Ammon's horn (tissue), 1 donor: ENCODE measurements around the gene TLR9.
A peak's percentile ranks its signal among the peaks of the same experiment; 100 is the strongest.

Source experiments
- DNase-seq: peaks from one replicate; pipeline ENCODE4 v3.0.0-alpha.2; 2016; ENCODE audit warnings: low spot score

Gene TLR9

GRCh38 chr3:52217409-52217805, 8.0 kb downstream of the TLR9 start:
- DNase-seq = no peak

DNA sequence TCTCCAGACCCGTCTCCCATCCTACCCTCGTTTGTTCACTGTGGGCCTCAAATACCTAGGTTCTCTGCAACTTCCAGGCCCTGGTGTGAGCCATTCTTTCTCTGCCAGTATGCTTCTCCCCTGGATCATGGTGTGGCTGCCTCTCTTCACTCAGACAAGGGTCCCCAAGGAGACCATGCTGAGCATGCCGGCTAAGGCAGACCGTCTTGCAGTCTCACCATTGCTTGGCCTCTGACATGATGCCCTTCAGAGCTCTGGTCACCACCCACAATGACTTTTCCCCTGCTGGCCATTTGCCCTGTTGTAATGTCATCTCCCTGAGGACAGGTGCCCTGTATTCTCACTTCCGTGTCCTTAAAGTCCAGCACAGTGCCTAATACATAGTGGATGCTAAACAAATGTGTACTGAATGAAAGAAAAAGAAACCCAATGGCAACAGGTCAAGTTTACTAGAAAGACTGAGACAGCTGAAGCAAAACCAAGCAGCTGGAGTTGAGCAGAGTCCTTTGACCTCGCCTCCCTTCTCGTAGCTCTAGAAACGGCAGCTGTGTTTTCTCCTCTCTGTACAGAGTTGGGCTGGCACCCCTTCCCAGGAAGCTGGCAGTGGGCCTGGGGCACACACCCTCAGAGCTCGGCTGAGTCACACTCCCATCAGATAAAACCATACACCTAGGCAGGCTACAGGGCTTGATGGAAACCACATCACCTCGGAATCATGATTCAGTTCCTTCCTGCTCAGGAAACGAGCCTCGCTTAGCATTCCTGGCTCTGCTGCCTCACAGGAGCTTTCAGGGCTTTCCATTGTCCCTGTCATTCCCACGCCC, 8.6 kb downstream of the TLR9 start:
- no peak for DNase-seq

DNA sequence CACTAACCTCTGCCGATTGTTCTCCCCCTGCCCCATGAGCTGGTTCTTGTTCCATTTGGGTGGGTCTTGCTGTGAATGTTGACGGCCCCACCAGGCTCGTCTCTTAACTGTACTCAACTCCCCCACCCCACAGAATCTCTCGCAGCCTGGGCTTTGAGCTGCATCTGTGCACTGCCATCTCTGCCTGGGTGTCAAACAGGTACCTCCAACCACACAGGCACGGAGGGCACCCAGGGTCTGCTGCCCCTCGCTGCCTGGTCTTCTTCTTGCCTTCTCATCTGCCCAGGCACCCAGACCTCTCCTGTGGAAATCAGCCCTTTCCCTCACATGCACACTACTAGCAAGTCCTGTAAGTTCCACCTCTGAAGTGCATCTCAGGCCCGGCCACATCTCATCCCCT, 10.1 kb downstream of the TLR9 start:
- DNase-seq = no peak

- no peak for DNase-seq
These were observed 11.5 kb downstream of the TLR9 start for GRCh38 chr3:52213901-52214300.

DNA sequence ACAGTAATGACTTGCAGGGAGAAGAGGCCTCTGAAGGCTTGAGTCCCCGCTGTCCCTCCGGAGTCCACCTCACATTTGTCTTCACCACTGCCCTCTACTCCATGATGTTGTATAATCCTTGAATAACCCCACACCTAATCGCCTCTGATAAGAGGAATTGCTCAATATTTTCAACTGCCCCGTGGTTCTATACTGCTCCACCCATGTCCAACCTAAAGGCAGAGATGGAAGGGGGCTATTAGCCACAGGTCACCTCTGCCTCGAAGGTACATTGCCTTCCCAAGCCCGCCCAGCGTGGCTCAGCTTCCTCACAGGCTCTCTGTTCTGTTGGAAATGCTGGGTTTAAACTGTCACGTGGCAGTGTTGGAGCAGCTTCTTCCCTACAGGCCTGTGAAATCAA, 12.4 kb downstream of the TLR9 start:
- no peak for DNase-seq

- no peak for DNase-seq
These were observed 14.1 kb downstream of the TLR9 start for GRCh38 chr3:52211268-52211891.

GRCh38 chr3:52210550-52211046, 14.8 kb downstream of the TLR9 start:
- DNase-seq = no peak

GRCh38 chr3:52210037-52210436, 15.4 kb downstream of the TLR9 start:
- peak; percentile 52 for DNase-seq

DNA sequence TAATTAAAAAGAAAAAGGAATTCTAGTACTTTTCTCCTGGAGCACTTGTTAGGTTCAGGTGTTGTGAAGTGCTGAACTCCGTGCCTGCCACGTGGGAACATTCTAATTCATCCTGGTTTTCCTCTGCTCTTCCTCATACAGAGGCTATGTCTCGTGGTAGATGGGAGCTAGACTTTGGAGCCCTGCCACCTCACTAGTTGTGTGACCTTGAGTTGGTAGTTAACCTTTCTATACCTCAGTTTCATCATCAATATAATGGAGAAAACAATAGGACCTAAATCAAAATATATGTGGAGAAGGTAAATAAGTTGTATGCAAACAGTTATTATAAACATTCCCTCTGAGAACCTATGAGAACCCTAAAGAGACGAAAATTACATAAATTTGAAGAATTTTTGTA, 16.9 kb downstream of the TLR9 start:
- DNase-seq = no peak

DNA sequence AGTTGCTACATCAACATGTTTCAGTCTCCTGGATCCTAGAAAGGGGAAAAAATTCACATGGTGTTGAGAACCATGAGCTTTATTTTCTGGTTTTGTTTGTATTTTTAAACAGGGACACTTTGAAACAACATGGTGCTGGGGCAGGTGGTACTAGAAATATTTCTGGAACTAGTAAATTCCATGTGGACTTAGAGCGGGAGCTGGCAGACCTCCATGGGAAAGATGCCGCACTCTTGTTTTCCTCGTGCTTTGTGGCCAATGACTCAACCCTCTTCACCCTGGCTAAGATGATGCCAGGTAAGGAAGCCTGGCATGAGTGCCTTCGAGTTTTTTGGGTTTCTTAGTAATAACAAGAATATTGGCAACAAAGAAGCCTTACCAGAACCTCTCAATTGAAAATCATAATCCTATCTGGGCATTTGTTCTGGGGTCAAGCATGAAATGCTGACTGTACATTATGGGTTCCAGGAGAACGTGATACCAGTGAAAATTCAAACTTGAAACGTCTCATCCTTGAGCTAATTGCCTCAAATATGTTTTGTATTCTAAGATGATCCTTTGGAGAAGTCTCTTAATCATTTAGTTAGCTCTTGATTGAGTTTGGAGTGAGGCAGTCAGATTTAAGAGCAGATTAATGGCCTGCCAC, 19.6 kb downstream of the TLR9 start:
- DNase-seq = no peak

DNA sequence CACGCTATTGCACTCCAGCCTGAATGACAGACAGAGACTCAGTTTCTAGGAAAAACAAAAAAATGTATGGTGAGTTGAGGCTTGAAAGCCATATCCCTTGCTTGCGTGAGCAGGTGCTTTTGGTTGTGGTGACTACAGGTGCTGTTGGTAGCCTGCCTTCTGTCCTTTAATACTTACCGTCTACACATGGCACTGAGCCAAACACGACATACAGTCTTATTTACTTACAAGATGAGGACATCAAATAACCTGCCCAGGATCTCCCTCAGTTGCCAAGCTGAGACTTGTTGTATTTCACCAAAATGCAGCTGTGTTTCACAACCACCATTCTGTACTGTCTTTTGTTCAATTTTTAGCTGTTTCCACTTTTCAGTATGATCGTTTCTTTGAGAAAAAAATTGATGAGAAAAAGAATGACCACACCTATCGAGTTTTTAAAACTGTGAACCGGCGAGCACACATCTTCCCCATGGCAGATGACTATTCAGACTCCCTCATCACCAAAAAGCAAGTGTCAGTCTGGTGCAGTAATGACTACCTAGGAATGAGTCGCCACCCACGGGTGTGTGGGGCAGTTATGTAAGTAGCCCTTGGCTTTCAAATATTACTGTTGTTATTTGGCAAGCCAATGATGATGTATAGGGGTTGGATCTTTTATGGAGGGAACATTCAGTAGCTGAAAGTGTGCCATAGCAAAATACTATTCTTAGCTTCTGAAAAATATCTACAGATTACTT, 20.9 kb downstream of the TLR9 start:
- peak; percentile 8 for DNase-seq

- no peak for DNase-seq
These were observed 21.7 kb downstream of the TLR9 start for GRCh38 chr3:52203701-52204100.

DNA sequence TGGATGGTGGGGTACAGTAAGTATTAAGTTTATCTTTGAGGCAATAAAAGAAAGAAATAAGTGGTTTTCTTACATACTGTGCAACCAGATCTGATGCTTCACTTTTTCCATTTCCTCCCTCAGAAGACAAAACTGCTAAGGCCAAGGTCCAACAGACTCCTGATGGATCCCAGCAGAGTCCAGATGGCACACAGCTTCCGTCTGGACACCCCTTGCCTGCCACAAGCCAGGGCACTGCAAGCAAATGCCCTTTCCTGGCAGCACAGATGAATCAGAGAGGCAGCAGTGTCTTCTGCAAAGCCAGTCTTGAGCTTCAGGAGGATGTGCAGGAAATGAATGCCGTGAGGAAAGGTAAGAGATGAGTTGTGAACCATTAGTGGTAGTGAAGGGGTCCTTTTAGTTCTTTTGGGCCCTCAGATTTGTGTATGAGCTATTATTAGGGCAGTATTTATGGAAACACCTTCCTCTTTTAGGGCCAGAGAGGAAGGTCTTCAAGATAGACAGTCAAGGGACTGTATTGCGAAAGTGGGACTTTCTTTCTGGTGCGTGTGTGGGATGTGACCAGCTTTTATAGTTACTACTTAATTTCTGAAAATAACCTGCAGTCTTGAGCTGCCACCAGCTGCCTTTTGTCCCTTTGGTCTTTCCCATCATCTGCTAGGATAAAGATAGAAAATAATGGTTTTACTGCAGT, 22.9 kb downstream of the TLR9 start:
- DNase-seq = no peak

- no peak for DNase-seq
These were observed 24.3 kb downstream of the TLR9 start for GRCh38 chr3:52200981-52201679.

DNA sequence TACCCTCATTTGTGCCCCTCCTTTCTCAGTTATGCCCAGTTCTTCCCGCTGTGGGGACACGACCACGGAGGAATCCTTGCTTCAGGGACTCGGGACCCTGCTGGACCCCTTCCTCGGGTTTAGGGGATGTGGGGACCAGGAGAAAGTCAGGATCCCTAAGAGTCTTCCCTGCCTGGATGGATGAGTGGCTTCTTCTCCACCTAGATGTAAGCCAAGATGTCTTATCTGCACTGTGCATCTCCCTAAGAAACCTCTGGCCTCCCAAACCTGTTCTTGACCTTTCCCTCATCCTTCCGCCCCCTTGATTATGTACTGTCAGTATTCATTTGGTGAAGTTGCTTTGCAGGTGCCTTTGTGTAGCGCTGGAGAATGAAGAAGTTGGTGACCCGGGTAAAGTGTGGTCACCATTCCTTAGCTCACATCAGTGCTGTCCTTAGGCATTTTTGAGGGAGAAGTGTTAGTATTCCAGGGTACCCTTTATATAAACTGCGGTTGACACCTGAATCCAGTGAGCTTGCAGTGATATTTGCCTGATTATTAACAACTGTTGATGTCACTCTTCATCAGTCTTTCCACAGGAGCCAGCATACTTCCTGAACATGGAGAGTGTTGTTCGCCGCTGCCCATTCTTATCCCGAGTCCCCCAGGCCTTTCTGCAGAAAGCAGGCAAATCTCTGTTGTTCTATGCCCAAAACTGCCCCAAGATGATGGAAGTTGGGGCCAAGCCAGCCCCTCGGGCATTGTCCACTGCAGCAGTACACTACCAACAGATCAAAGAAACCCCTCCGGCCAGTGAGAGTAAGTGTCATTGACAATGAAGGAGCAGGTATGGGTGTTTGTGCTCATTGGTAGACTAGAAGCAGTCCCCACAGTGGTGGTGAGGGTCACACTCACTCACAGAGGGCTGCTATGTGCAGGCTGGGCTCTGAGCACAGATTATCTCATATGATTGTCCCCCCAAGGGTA, 26.5 kb downstream of the TLR9 start:
- DNase-seq = no peak

DNA sequence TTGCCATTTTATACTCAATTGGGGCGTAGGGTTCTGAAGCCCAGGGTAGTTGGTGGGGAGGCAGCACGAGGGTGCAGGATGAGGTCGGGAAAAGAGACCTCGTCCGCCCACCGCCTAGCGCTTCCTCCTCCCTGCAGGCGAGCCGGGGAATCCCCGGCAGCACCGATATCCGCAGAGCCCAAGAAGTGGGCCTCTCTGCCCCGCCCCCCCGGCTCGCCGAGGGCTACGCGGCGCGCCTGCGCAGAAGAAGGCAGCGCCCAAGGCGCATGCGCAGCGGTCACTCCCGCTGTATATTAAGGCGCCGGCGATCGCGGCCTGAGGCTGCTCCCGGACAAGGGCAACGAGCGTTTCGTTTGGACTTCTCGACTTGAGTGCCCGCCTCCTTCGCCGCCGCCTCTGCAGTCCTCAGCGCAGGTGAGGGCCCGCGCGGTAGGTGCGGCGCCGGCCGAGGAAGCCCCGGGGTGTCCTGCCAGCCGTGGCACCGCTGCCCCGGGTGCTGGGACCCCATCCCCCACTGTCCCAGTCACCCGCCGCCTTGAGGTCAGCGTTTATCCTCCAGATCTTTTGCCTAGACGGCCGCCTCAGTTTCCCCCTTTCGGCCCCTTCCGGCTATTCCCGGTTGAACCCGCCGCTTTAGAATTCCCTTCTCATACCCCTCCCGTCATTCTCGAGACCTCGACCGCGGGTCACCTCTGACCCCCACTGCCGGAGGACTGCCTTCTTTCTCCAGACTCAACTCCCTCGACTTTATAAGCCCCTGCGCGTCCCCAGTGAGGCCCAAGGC, 27.4 kb downstream of the TLR9 start, which contains the start of gene ALAS1:
ALAS1 (plus strand) TSS at position 319 of the 784 bp plus-strand sequence. CDS start 1,082 bp downstream, outside the sequence.
- peak; percentile 87 for DNase-seq

DNA sequence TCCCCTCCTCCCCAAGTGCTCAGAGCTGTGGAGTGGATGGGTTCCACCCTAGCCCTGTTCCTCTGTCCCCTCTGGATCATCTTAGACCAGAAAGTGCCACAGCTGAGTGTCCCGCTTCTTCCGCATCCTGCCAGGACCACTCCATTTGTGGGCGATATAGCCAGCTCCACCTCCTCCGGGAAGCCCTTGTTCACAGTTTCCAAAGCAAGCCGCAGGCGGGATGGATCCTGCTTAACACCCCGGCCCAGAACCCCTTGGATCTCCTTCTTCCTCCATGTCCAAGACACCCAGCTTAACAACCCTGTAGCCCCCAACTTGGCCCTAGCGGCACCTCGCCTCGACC, 28.0 kb downstream of the TLR9 start:
- no peak for DNase-seq

- no peak for DNase-seq
These were observed 28.5 kb downstream of the TLR9 start for GRCh38 chr3:52196977-52197376.

- no peak for DNase-seq
These were observed 29.6 kb downstream of the TLR9 start for GRCh38 chr3:52195823-52196331.
